HG02798 (cell line): Measurements from ENCODE around the gene IRF8.

Source experiments
- ATAC-seq: cut with Tn5 transposase; IDR thresholded peaks from one replicate; pipeline ENCODE4 v1.9.1; 2021; ENCODE audit warnings: mild to moderate bottlenecking; ENCODE audit not compliant: unreplicated experiment, poor library complexity

The IRF8 gene

GRCh38 chr16:85950136-85950918 lies 51.4 kb downstream of the IRF8 start:
- no peak for ATAC-seq

GRCh38 chr16:85952197-85952596 lies 53.2 kb downstream of the IRF8 start:
- no peak for ATAC-seq

DNA sequence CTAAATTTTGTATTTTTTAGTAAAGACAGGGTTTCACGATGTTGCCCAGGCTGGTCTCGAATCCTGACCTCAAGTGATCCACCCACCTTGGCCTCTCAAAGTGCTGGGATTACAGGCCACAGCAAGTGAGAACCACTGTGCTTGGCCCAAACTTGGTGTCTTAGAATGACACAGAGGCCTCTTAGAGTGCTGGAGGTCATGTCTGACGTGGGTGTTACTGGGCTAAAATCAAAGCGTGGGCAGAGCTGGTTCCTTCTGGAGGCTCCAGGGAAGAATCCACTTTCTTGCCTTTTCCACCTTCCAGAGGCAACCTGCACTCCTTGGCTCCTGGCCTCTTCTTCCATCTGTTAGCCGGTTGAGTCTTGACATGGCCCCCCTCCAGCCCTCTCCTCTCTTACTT lies 53.8 kb downstream of the IRF8 start:
- ATAC-seq: no peak

GRCh38 chr16:85954927-85955519 lies 56.1 kb downstream of the IRF8 start:
- ATAC-seq: no peak

- ATAC-seq: no peak
Measured at GRCh38 chr16:85955566-85955965, 56.6 kb downstream of the IRF8 start.

DNA sequence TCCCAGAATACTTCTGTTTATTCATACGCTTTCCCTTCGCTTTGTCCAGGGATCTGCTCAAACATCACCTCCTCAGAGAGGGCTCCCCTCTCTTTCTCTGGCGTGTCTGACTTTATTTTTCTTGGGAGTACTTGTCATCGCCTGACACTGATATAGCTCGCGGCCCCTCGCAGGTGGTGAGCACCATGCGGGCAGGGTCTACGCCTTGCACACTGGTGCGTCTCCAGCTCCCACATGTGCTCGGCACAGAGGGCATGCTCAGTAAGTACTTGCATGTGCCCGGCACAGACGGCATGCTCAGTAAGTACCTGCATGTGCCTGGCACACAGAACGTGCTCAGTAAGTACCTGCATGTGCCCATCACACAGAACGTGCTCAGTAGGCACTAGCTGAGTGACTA lies 57.5 kb downstream of the IRF8 start:
- ATAC-seq: no peak

- ATAC-seq: no peak
Measured at GRCh38 chr16:85958731-85959130, 59.8 kb downstream of the IRF8 start.

DNA sequence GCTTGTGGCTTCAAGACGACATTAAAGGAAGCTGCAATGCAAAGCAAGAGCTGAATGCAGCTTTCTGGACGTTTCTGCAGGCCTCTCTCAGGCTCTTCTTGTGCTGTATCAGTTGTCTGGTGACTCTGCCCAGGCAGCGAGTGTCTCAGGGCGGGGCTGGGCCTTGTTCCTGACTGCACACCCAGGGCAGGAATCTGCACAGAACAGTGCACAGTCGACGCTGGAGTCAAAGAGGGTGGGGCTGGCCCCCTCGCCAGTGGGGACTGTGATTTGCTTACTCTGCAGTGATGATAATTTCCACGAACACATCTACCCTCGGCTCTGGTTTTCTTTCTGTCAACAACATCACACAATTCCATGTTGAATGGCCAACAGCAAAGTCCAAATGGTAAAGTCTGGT lies 60.7 kb downstream of the IRF8 start:
- ATAC-seq: no peak

- ATAC-seq: no peak
Measured at GRCh38 chr16:85960486-85961046, 61.6 kb downstream of the IRF8 start.

GRCh38 chr16:85961988-85962915 lies 63.3 kb downstream of the IRF8 start:
- no peak for ATAC-seq

DNA sequence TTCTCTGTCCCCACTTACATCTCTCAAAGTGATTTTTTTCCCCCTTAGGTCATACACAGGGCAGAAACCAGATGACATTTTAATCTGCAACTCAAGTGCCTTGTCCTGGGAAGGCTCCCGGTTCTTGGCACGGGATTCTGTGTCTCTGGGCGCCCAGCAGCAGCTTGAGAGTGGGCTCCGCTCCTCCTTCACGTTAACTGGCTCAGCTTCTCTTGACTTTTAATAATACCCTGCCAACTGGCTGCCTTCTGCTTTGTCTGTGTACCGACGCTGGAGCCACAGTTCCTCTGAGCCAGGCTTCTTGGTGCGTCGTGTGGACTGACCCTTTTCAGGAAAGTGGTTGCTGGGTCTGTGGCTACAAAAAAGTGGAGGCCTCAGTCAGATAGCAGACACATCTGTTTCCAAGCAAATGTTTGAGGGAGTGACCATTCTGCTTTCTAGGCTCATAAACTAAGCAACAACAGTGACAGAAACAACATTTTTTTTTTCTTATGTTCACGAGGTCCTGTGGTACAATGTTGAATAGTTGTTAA lies 64.9 kb downstream of the IRF8 start:
- no peak for ATAC-seq

DNA sequence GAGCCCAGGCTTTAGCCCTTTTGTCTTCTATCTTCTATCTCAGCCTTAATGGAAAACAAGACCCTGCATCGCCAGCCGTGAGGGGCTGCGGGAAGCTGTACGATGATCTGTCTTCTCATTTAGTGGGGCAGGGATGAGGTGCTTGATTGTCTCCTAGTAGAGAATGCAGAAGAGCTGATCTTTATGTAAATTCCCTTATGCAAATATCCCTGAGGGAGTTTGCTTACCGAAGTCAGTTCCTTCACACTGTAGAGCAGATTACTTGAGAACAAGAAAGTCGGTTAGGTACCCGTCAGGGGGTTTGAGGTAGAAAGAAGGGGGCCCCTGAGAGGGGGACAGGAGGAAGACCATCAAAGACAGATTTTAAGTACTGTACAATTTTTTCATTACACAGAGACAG lies 66.2 kb downstream of the IRF8 start:
- no peak for ATAC-seq

DNA sequence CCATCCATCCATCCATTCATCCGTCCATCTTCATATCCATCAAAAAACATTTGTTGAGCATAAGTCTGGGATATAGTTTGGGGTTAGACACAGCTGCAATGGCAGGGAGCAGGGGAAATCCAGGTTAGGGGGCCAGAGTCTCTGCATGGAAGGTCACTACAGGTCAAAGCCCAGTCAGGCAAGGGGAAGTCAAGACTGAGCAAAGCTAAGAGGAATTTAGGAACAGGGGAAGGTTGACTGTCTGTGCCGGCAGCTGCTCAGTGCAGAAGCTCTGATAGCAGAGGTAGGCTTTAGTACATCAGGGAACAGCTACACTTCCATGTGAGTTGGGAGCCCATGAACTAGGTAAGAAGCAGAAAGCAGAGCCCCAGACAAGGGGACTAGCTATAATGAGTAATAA lies 68.1 kb downstream of the IRF8 start:
- ATAC-seq: no peak

GRCh38 chr16:85968041-85968920 lies 69.3 kb downstream of the IRF8 start:
- ATAC-seq: no peak

DNA sequence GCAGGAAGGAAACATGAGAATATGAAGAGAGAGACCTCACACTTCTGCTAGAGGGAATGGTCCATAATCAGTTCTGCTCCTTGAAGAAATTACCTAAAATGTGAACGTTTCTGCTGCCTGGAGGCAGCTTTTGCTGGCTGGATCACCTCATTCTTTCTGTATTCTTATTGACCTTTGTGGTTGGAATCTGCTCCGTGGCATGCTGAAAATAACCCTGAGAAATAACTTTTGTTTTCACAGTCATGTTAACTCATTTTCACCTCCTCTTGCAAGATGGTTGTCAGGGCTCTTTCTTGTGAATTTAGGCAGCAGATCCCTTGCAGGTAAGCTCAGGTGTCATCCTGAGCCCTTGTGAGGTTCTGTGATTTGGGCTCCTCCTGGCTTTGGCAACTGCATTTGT lies 70.2 kb downstream of the IRF8 start:
- ATAC-seq: no peak

DNA sequence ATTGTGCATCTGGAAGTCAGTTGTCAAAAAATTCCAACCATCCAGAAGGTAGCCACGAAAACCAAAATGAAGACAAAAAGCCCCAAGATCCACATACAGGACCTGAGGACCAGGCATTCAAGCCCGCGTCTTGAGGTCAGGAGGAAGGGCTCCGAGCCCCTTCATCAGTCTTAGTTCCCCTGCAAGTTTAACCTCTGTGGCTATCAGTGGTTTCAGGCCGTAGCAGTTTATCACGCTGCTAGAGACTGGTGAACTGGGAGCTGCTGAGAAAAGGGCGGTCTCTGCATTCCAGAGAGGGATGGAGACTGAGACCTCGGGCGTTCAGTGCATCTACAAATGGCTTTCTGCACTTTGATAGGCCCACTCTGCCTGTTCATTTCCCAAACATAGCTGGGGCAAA lies 70.6 kb downstream of the IRF8 start:
- no peak for ATAC-seq

GRCh38 chr16:85970016-85970733 lies 71.2 kb downstream of the IRF8 start:
- no peak for ATAC-seq

DNA sequence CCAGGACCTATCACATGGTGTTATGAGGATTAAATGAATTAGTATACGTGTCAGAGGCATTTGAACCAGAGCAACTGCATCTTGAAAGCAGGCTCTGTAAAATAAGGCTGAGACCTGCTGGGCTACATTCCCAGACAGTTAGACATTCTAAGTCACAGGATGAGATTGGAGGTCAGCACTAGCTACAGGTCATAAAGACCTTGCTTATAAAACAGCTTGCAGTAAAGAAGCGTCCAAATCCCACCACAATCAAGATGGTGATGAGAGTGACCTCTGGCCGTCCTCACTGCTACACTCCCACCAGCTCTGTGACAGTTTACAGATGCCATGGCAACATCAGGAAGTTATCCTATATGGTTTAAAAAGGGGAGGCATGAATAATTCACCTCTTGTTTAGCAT lies 71.8 kb downstream of the IRF8 start:
- no peak for ATAC-seq
